Cardiac fibroblast (primary cell): ENCODE results near the gene RHOV.
A peak's percentile ranks its signal among the peaks of the same experiment; 100 is the strongest.

ENCODE experiments used
- DNase-seq, 2 donors: peaks; one replicate each; pipeline versions ENCODE4 v3.0.0 to v3.0.0-alpha.2; 2010; ENCODE audit warnings: low read depth in 2 of 2
- H3K4me3 ChIP-seq, 2 donors: replicated peaks in 1 of 2; 1 replicate in 1 of 2; 2 replicates in 1 of 2; pipeline ENCODE4 v1.5.1; 2011; ENCODE audit warnings: low read depth in 2 of 2, low read length in 2 of 2, mild to moderate bottlenecking in 2 of 2, moderate library complexity in 1 of 2
- CTCF ChIP-seq: IDR thresholded peaks from one replicate; pipeline ENCODE4 v1.5.1; 2011; ENCODE audit warnings: low read depth, mild to moderate bottlenecking, low read length, inconsistent platforms

Gene RHOV

GRCh38 chr15:40845036-40845435, 29.0 kb downstream of the RHOV start:
- TF ChIP-seq CTCF = no peak
- DNase-seq = no peak
- peak overlapping the region in 1 of 2 donors; percentile 26 for H3K4me3 ChIP-seq

- no peak for TF ChIP-seq CTCF
- peak in 1 of 2 donors; percentile 15 for DNase-seq
- H3K4me3 ChIP-seq = peak overlapping the region; percentile 26 to 41
These were observed 29.4 kb downstream of the RHOV start for GRCh38 chr15:40844696-40845030.

DNA sequence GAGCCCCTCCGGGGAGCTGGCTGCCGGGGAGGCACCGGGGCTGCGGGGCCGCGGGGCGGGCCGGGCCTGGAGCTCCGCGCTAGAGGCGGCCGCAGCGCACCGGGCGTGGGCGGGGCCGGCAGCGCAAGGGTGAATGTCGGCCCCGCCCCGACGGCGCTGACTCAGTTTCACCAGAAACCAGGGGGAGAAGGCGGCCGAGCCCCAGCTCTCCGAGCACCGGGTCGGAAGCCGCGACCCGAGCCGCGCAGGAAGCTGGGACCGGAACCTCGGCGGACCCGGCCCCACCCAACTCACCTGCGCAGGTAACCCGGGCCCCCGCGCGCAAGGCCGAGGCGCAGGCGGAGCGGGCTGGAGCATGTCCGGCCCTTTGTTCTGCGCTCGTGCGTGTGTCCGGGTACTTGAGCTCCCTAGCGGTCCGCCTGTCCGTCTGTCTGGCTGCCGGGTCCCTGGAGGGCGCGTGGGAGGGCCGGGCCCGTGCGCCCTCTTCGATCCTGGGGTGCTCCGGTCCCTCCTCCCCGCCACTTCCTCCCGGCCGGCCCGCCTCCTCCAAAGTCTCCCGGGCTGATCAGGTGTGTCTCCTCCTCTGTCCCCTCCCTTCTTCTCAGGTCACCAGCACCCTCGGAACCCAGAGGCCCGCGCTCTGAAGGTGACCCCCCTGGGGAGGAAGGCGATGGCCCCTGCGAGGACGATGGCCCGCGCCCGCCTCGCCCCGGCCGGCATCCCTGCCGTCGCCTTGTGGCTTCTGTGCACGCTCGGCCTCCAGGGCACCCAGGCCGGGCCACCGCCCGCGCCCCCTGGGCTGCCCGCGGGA, 29.9 kb downstream of the RHOV start, which contains the start of gene SPINT1:
SPINT1 (plus strand) TSS at position 164 of the 811 bp plus-strand sequence; CDS start at position 671, 507 bp downstream.
- peak within 1 kb of the TSS; percentile 40 to 41 for H3K4me3 ChIP-seq
- no peak for TF ChIP-seq CTCF
- no peak for DNase-seq

DNA sequence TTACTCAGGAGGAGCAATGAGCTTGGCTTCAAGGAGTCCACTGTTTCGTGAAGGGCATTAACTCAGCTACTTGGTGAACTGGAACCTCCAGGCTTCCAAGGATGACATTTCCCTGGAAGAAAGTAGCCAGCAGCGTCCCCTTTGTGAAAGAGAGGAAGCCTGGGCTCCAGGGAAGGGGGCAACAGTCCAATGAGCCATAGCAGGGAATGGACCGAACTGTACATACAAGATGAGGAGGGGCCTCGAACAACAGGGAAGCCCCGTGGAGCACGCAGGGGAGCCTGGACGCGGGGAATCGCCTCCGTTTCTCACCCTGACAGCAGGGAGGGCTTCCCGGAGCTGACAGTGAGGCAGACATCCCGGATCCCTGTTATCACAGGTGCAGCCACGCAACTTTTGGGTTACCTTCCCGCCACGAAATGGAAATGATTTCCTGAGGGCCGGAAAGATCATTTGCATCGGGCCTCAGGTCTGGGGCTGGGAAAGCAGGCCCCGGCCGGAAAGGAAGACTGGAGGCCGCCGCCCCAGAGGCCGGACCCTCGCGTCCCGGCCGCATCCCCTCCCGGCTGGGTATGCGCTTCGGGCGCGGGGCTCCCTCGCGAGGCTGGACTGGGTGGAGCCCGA, 30.7 kb downstream of the RHOV start:
- peak overlapping the region in 1 of 2 donors; percentile 14 for H3K4me3 ChIP-seq
- no peak for DNase-seq
- no peak for TF ChIP-seq CTCF

DNA sequence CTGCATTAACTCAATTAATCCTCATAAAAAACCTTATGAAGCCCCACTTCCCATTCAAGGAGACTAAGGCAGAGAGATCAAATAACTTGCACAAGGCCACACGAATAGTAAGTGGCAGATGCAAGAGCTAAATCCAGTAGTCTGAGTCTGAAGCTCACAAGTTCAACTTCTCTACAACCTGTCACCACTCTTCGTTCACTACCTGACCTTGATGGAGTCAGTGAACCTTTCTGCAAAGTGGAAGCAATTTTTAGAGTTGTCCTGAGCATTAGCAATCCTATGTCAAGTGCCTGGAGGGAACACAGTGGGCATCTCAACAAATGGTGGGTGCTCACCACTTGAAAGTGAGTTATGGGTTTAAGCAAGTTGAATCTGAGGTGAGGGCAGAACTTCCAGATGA, 32.3 kb downstream of the RHOV start:
- H3K4me3 ChIP-seq = no peak overlapping the region
- no peak for TF ChIP-seq CTCF
- no peak for DNase-seq

DNA sequence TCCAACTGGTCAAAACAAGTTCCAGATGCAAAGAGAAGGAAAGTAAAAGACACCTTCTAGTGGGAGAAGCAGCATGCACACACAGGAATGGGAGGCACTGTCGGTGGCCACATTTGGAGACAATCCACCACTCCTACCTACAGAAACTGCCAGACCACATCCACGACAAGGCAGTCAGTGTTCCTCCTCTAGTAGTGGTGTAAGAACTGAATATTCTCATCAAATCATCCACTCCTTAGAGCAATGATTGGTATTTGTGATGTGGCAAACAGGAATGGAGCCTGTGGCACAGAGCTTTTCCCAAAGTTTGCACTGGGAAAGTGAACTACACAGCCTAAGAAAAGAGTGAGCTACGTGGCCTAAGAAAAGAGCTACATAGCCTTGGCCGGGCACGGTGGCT, 35.3 kb downstream of the RHOV start:
- DNase-seq = no peak
- H3K4me3 ChIP-seq = no peak overlapping the region
- no peak for TF ChIP-seq CTCF
